Urothelium cell line (cell line): ENCODE data around the gene KDF1.
"Not testable (repeated sequence)": the region's sequence is repeated elsewhere in the genome, so short reads cannot be mapped to it uniquely, and the experiment has no call there.

Source experiments
- DNase-seq: peaks from one replicate; pipeline ENCODE4 v3.0.0; 2011; ENCODE audit warnings: low spot score, mixed read lengths
- FAIRE-seq: peaks from 2 replicates; lab custom pipeline; 2011; peaks lifted over from hg19 to GRCh38; lab: Jason Lieb, UNC

The KDF1 gene

DNA sequence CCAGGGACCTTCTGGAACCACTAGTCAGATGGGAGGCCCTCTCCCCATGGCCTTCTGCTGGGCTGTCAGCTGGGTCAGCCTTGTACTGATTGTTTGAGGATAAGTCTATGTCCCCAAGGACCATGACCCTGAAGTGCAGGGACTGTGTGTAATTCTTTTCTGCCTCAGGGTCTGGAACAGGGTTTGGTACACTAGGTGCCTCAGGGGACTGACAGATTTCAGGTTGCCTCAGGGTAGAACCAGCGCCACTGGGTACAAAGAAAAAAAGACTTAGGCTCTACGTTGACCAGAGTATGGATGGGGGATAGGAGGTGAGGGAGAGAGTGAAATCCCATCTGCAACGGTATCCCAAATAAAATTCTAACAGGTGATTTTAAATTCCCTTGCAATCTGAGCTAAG, 3.0 kb downstream of the KDF1 start:
- DNase-seq (no peak), FAIRE-seq (no peak)

DNA sequence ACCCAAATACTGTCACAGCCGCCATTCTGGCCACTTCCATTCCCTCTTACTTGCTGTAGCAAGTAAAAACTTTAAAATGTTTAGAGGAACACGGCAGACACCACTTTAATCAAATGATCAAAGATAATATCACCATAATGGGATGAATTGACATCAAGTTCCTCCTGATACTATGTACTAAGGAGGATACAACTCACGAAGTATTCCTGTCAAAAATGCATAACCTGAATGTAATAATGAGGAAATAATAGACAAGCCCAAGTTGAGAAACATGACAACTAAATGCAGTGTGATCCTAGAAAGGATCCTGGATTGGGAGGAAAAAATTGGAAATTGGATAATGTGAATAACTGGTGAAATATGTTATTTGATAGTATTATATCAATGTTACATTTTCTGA, 3.9 kb downstream of the KDF1 start:
- no peak for DNase-seq
- no peak for FAIRE-seq

- FAIRE-seq = no peak
These were observed 6.9 kb downstream of the KDF1 start for GRCh38 chr1:26953374-26953773.

GRCh38 chr1:26951821-26952497, 8.3 kb downstream of the KDF1 start:
- DNase-seq (no peak), FAIRE-seq (no peak)

More at GRCh38 chr1:26953374-26953773, 6.9 kb downstream of the KDF1 start:
- DNase-seq = no peak

- no peak for FAIRE-seq
These were observed 9.1 kb downstream of the KDF1 start for GRCh38 chr1:26951216-26951615.

DNA sequence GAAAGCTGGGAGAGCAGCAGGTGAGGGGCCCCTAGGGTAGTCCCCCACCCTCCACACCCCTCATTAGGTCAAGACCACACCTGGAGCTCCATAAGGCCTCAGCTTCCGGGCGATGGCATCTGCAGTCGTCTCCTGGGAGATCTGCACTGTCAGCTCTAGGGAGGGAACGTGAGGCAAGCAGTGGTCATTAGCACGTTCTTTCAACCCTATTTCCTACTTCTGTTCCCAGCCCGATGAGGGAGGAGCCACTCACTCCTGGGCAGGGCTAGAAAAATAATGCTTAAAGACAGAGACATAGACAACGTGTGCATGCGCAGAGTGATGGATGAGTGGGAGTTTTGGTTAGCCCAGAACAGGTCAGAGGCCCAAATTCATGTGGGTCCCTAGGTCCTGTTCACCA, 9.7 kb downstream of the KDF1 start:
- no peak for FAIRE-seq
- DNase-seq = no peak

More at GRCh38 chr1:26951216-26951615, 9.1 kb downstream of the KDF1 start:
- DNase-seq = no peak

- no peak for FAIRE-seq
These were observed 10.3 kb downstream of the KDF1 start for GRCh38 chr1:26949926-26950319.

DNA sequence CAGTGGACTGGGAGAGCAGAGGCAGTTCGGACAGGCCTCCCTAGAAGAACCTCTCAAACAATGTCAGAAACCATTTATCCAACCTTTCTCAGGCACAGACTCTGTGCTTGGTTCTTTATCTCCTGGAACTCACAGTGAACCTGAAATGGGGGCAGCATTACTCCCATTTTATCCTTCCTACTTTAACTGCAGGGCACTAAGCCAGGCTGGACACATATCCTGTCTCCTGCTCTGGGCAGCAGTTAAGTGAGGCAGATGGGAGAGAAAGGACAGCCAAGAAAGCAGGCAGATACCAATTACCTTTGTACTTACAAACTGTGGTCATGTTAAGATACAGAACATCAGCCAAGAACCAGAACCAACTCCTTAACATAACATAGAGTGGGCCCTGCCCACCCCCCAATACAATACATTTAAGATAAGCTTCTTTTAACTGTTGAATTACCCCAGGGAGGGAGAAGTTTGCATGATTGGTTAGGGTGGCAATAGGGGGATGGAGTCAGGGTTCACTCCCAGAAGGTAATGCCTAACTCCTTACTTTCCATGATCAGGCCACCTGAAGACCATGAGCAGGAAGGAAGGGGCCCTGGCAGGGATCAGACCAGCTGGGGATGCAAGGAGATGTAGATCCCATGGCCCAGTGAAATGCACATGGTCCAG, 10.9 kb downstream of the KDF1 start:
- FAIRE-seq (no peak), DNase-seq (no peak)

More at GRCh38 chr1:26949926-26950319, 10.3 kb downstream of the KDF1 start:
- DNase-seq = no peak

DNA sequence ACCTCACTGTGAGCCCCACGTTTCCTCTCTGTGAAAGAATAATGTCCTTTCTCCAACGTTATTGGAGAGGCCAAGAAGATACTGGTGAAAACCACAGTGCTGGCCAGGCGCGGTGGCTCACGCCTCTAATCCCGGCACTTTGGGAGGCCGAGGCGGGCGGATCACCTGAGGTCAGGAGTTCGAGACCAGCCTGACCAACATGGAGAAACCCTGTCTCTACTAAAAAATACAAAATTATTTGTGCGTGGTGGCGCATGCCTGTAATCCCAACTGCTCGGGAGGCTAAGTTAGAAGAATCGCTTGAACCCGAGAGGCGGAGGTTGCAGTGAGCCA, 11.6 kb downstream of the KDF1 start:
- not testable (repeated sequence) for FAIRE-seq, DNase-seq

DNA sequence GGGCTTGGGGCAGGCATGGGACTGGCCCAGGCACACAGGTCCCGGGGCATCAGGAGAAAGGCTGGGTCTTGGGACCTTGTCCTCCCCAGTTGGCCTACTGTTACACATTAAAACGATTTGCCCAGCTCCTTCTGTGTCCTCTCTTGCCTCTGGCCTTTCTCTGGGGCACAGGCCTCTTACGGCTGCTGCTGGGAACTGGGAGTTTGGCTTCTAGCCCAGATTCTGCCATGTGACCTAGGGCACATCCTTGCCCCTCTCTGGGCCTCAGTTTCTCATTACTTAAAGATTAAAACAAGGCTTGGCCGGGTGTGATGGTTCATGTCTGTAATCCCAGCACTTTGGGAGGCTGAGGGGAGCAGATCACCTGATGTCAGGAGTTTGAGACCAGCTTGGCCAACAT, 14.0 kb downstream of the KDF1 start:
- FAIRE-seq = no peak
- DNase-seq = no peak

GRCh38 chr1:26945728-26946127, 14.5 kb downstream of the KDF1 start:
- FAIRE-seq = no peak
- no peak for DNase-seq

DNA sequence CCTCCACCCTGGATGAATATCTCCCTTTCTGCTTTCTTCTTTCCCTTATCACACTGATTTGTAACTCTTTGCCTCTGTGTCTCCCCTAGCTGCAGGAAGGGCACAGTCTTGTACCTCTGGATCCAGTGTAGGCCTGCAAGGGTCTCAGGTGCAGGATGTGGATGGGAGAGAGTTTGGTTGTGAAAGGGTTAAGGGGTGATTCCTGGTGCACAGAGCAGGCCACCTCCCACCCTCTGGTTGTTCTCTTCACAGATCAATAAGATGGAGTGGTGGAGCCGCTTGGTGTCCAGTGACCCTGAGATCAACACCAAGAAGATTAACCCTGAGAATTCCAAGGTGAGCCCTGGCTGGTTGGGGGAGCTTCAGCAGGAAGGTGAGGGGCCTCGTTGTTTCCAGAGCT, 15.1 kb downstream of the KDF1 start:
- no peak for FAIRE-seq

DNA sequence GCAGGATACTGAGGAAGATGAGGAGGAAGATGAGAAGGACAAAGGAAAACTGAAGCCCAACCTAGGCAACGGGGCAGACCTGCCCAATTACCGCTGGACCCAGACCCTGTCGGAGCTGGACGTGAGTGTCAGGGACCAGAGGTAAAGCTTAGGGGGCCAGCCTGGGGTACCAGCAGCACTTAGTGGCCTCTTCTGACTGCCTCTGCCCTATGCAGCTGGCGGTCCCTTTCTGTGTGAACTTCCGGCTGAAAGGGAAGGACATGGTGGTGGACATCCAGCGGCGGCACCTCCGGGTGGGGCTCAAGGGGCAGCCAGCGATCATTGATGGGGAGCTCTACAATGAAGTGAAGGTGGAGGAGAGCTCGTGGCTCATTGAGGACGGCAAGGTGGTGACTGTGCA, 17.6 kb downstream of the KDF1 start:
- DNase-seq = no peak
- no peak for FAIRE-seq

More for the DNA sequence above, 15.1 kb downstream of the KDF1 start:
- DNase-seq = no peak

GRCh38 chr1:26941311-26941710, 19.0 kb downstream of the KDF1 start:
- FAIRE-seq (no peak), DNase-seq (no peak)

GRCh38 chr1:26938659-26939025, 21.6 kb downstream of the KDF1 start:
- FAIRE-seq (no peak), DNase-seq (no peak)

DNA sequence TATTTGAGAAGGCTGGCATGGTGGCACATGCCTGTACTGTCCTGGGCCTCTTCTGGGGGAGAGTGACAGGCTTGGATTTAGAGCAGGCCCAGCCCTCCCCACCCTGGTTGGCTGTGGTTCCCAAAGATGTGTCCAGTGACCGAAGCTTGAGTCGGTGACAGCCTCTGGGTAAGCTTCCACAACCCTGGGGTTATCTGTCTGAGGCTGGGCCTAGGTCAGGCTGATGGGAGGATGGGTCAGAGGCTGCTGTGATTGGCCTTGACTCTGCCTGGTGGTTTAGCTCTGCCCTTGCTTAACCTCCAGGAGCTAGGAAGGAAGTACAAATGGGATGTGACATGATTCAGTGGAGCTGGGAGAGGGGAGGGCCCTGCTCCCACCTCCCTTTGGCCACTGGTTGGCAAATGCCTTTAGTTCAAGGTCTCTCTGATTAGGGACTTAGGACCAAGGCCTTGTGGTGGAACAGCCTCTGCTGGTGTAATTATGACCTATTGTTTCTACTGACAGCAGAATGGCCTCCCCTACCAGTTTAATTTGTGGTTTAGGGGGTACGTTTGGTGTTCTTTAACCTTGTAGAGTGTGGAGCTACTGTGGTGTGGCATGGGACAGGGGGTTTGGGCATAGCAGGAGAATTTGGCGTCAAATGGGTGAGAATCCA, 22.1 kb downstream of the KDF1 start:
- FAIRE-seq = no peak

DNA sequence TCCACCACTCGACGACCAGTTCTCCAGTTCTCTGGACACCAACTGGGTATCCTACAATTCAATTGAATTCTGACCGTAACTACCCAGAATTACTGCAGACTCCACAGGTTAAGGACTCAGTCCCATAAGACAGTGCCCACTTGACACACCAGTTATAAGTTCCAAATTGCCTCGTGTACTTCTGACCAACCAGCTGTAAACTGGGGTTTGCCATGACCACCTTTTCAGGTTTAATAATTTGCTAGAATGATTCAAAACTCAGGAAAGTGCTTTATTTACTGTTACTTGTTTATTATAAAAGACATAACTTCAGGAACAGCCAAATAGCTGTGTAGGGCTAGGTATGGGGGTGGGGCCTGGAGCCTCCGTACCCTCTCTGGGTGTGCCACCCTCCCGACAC, 23.4 kb downstream of the KDF1 start:
- FAIRE-seq (no peak), DNase-seq (no peak)

More for the DNA sequence above, 22.1 kb downstream of the KDF1 start:
- no peak for DNase-seq

DNA sequence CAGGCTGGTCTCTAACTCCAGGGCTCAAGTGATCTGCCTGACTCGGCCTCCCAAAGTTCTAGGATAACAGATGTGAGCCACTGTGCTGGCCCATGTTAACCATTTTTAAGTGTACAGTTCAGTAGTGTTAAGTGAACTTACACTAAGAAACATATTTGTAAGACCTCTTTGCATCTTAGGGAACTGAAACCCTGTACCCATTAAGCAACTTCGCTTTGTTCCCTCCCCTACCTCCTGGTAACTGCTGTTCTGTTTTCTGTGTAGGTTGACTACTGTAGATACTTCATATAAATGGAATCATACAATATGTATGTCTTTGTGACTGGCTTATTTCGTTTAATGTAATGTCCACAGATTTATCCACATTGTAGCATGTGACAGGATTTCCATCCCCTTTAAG, 27.7 kb downstream of the KDF1 start:
- FAIRE-seq (no peak), DNase-seq (no peak)

GRCh38 chr1:26923711-26924110, 36.6 kb downstream of the KDF1 start:
- DNase-seq (no peak), FAIRE-seq (no peak)

- FAIRE-seq (no peak), DNase-seq (no peak)
These were observed 37.4 kb downstream of the KDF1 start for GRCh38 chr1:26922901-26923300.

DNA sequence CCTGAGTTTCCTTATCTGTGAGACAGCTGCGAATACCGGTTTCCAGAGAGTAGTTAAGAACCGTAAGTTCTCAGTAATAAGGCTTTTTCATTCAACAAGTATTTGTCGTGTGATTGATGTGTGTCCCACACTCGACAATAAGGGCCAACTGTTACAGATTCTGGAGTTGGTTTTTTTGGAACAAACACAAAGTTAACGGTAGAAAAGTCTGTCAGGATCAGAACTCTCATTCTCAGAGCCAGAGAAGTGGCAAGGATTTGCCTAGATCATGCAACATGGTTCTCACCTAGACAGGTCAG, 37.9 kb downstream of the KDF1 start:
- DNase-seq (no peak), FAIRE-seq (no peak)
